GM19468 (cell line): ENCODE measurements around the gene SPANXN5.
"Not testable (repeated sequence)": the region's sequence is repeated elsewhere in the genome, so short reads cannot be mapped to it uniquely, and the experiment has no call there.

Source experiments
- ATAC-seq: cut with Tn5 transposase; IDR thresholded peaks from one replicate; pipeline ENCODE4 v1.9.1; 2021; ENCODE audit warnings: mild to moderate bottlenecking, moderate library complexity, moderate number of reproducible peaks; ENCODE audit not compliant: unreplicated experiment; ENCODE audit errors: extremely low read depth

SPANXN5 gene

GRCh38 chrX:52797327-52797726 lies at the start of gene SPANXN5:
TSS of gene SPANXN5 (minus strand) at chrX:52797427. CDS start at chrX:52797348, 79 bp downstream.
- ATAC-seq = not testable (repeated sequence)

- ATAC-seq = not testable (repeated sequence)
Observed at GRCh38 chrX:52843619-52844018, 46.4 kb upstream of the SPANXN5 start.

- ATAC-seq = no peak
Observed at GRCh38 chrX:52839137-52839536, 41.9 kb upstream of the SPANXN5 start.

GRCh38 chrX:52830551-52830950 lies 33.3 kb upstream of the SPANXN5 start:
- ATAC-seq = no peak

- ATAC-seq = no peak
Observed at GRCh38 chrX:52824608-52825007, 27.4 kb upstream of the SPANXN5 start.

GRCh38 chrX:52821079-52821760 lies 24.0 kb upstream of the SPANXN5 start:
- no peak for ATAC-seq

- ATAC-seq = no peak
Observed at GRCh38 chrX:52819788-52820187, 22.6 kb upstream of the SPANXN5 start.

GRCh38 chrX:52811065-52811625 lies 13.9 kb upstream of the SPANXN5 start, which contains the start of gene XAGE5:
TSS of gene XAGE5 (plus strand) at chrX:52811287. CDS start at chrX:52812567, 1,280 bp downstream.
- ATAC-seq = no peak

- not testable (repeated sequence) for ATAC-seq
Observed at GRCh38 chrX:52804876-52805275, 7.6 kb upstream of the SPANXN5 start.

- ATAC-seq = not testable (repeated sequence)
Observed at GRCh38 chrX:52773504-52773903, 23.7 kb downstream of the SPANXN5 start.

- ATAC-seq = not testable (repeated sequence)
Observed at GRCh38 chrX:52765983-52766382, 31.2 kb downstream of the SPANXN5 start.

- ATAC-seq = not testable (repeated sequence)
Observed at GRCh38 chrX:52750952-52751351, 46.3 kb downstream of the SPANXN5 start, which contains the start of gene SSX2B. TSS of gene SSX2B (plus strand) at chrX:52751252. CDS start at chrX:52752681, 1,429 bp downstream.
